Right atrium auricular region (tissue), 2 donors: Measurements from ENCODE around the gene BRAT1. TPM values are rescaled to one million over a fixed set of nuclear protein-coding genes. Genes with fewer than 3 reads are reported as not detected.

Source experiments
- DNase-seq: peaks from one replicate; pipeline ENCODE4 v3.0.0-alpha.2; 2019; ENCODE audit warnings: low spot score
- H3K27ac ChIP-seq, 2 donors: fragments of 200-600 bp; sonication (generic); 1 replicate in 1 of 2; 2 replicates in 1 of 2; pipeline ENCODE4 v1.5.1; 2016 to 2019
- H3K27me3 ChIP-seq, 2 donors: fragments of 200-600 bp; sonication (generic); one replicate each; pipeline versions ENCODE4 v1.5.1 to v1.6.0; 2017 to 2019
- H3K36me3 ChIP-seq: fragments of 200-600 bp; sonication (generic); one replicate; pipeline ENCODE4 v1.5.1; 2016
- H3K4me1 ChIP-seq, 2 donors: fragments of 200-600 bp; sonication (generic); one replicate each; pipeline versions ENCODE4 v1.5.1 to v1.6.0; 2017 to 2019
- H3K4me3 ChIP-seq, 2 donors: fragments of 200-600 bp; sonication (generic); 1 replicate in 1 of 2; 2 replicates in 1 of 2; pipeline ENCODE4 v1.5.1; 2017 to 2019; ENCODE audit warnings: mild to moderate bottlenecking in 1 of 2, moderate library complexity in 1 of 2
- H3K9me3 ChIP-seq, 2 donors: fragments of 200-600 bp; sonication (generic); one replicate each; pipeline ENCODE4 v1.5.1; 2019
- total RNA-seq, 2 donors: library from RNA; depleted of rRNA; stranded (reverse); fragments of >200 nt; gene quantifications; one replicate each; pipeline ENCODE4 v1.1.0, GENCODE V29; 2016
- TF ChIP-seq, protein P1 (sequence below), 2 donors: fragments of 200-600 bp; sonication (generic); IDR thresholded peaks; one replicate each; pipeline ENCODE4 v1.5.1; 2019; ENCODE audit warnings: antibody characterized with exemption in 2 of 2

Gene BRAT1
- total RNA-seq, 2 donors from 2014 or later: 20.9 to 24.6 TPM

- TF ChIP-seq, protein P1, sequence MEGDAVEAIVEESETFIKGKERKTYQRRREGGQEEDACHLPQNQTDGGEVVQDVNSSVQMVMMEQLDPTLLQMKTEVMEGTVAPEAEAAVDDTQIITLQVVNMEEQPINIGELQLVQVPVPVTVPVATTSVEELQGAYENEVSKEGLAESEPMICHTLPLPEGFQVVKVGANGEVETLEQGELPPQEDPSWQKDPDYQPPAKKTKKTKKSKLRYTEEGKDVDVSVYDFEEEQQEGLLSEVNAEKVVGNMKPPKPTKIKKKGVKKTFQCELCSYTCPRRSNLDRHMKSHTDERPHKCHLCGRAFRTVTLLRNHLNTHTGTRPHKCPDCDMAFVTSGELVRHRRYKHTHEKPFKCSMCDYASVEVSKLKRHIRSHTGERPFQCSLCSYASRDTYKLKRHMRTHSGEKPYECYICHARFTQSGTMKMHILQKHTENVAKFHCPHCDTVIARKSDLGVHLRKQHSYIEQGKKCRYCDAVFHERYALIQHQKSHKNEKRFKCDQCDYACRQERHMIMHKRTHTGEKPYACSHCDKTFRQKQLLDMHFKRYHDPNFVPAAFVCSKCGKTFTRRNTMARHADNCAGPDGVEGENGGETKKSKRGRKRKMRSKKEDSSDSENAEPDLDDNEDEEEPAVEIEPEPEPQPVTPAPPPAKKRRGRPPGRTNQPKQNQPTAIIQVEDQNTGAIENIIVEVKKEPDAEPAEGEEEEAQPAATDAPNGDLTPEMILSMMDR (IDR thresholded peaks at IDR 0.05): no peak
- no peaks in the 10 kb centered on the region for H3K27me3 ChIP-seq
- H3K9me3 ChIP-seq: no peaks in the 10 kb centered on the region
Observed at GRCh38 chr7:2559283-2559950, 4.1 kb upstream of the BRAT1 start.

GRCh38 chr7:2558629-2559282, 3.4 kb upstream of the BRAT1 start, which contains the start of gene IQCE:
Gene IQCE (plus strand): TSS chr7:2558979. CDS start chr7:2559182, 203 bp downstream.
- Histone ChIP-seq H3K9me3 (no peaks in the 10 kb centered on the region), H3K4me3 (peak within 1 kb of the TSS; percentile 81 to 97), H3K27ac (peak within 1 kb of the TSS; percentile 74 to 78), H3K4me1 (peaks cover 0 to 39% of the 10 kb centered on the region in 2 donors), H3K27me3 (no peaks in the 10 kb centered on the region), H3K36me3 (no peaks in the 10 kb centered on the region)
- TF ChIP-seq, protein P1 (IDR thresholded peaks at IDR 0.05): peak in 1 of 2 donors; percentile 10
- peak; percentile 91 for DNase-seq

More at GRCh38 chr7:2559283-2559950, 4.1 kb upstream of the BRAT1 start:
- H3K27ac ChIP-seq: peak overlapping the region; percentile 74 to 78
- H3K4me1 ChIP-seq: peaks cover 0 to 33% of the 10 kb centered on the region in 2 donors
- H3K4me3 ChIP-seq: peak overlapping the region; percentile 81 to 97
- no peak for DNase-seq
- no peaks in the 10 kb centered on the region for H3K36me3 ChIP-seq

GRCh38 chr7:2554661-2555111, 638 bp downstream of the BRAT1 start:
- H3K4me3 ChIP-seq: peak overlapping the region; percentile 81 to 97
- H3K4me1 ChIP-seq: peaks cover 0 to 36% of the 10 kb centered on the region in 2 donors
- DNase-seq: no peak

DNA sequence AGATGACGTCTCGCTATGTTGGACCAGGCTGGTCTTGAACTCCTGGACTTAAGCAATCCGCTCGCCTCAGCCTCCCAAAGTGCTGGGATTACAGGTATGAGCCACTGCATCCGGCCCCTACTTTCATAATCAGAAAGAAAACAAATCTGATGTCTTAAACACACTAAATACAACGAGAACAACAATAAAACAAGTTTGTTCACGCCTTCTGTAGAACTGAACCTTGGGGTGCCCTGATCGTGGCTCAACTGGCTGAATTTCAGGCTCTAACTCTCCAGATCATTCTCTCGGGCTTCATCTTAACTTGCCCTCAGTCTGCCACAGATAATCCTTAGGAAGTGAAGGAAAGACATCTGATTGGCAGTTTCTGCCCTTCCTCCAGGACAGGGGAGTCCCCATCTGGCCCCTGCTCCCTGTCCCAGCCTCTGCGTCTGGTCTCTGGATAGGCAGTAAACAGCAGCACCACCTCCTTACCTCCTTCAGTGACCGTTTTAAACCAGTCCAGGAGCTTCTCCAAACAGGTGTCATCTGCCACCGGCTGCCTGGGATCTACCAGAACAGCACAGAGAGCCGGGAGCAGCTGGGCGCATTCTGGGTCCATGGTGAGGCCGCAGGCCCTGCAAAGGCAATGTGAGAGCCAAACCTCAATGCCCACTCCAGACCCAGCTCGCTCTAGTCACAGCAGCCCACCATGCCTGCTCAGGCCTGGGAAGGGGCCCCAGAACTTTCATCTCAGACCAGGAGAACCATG, 1.3 kb downstream of the BRAT1 start:
- DNase-seq: no peak
- no peak overlapping the region for H3K27ac ChIP-seq

More at GRCh38 chr7:2554661-2555111, 638 bp downstream of the BRAT1 start:
- no peaks in the 10 kb centered on the region for H3K27me3 ChIP-seq
- TF ChIP-seq, protein P1 (IDR thresholded peaks at IDR 0.05): no peak
- no peaks in the 10 kb centered on the region for H3K36me3 ChIP-seq
- peak overlapping the region; percentile 95 to 96 for H3K27ac ChIP-seq
- H3K9me3 ChIP-seq: no peaks in the 10 kb centered on the region

GRCh38 chr7:2553108-2553507, 2.2 kb downstream of the BRAT1 start:
- TF ChIP-seq, protein P1 (IDR thresholded peaks at IDR 0.05): no peak
- H3K27ac ChIP-seq: no peak overlapping the region
- no peak overlapping the region for H3K4me3 ChIP-seq
- no peaks in the 10 kb centered on the region for H3K9me3 ChIP-seq
- H3K36me3 ChIP-seq: peaks cover 7% of the 10 kb centered on the region
- H3K27me3 ChIP-seq: no peaks in the 10 kb centered on the region
- DNase-seq: no peak
- peaks cover 0 to 26% of the 10 kb centered on the region in 2 donors for H3K4me1 ChIP-seq

More for the DNA sequence above, 1.3 kb downstream of the BRAT1 start:
- Histone ChIP-seq H3K4me1 (peaks cover 0 to 32% of the 10 kb centered on the region in 2 donors), H3K27me3 (no peaks in the 10 kb centered on the region), H3K9me3 (no peaks in the 10 kb centered on the region), H3K36me3 (no peaks in the 10 kb centered on the region), H3K4me3 (peak overlapping the region; percentile 81 to 97)
- TF ChIP-seq, protein P1 (IDR thresholded peaks at IDR 0.05): no peak
